ENCODE measurements around the gene KIFC3.
"Not testable (repeated sequence)": the region's sequence is repeated elsewhere in the genome, so short reads cannot be mapped to it uniquely, and the experiment has no call there.

KIFC3 gene

GRCh38 chr16:57825298-57826044 lies 23.2 kb upstream of the KIFC3 start:
- no peak for DNase-seq

DNA sequence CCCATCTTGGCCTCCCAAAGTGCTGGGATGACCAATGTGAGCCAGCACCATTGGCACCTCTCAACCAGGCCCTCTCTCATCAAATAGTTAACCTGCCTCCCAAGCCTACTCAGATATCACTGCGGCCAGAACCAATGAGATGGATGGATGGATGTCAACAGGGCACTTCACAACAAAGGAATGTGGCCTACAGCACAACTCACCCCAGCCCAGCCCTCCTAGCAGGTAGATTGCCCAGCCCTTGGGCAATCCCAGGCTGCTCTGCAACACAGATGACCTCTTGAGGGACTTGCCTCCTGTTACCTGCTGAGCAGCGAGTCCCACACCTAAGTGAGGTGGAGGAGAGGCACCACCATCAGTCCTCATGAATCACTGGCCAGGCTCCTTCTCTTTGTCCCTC lies 22.6 kb upstream of the KIFC3 start:
- DNase-seq = no peak

- DNase-seq = no peak
These were observed 21.5 kb upstream of the KIFC3 start for GRCh38 chr16:57823836-57824235.

- no peak for DNase-seq
These were observed 20.6 kb upstream of the KIFC3 start for GRCh38 chr16:57822856-57823255.

DNA sequence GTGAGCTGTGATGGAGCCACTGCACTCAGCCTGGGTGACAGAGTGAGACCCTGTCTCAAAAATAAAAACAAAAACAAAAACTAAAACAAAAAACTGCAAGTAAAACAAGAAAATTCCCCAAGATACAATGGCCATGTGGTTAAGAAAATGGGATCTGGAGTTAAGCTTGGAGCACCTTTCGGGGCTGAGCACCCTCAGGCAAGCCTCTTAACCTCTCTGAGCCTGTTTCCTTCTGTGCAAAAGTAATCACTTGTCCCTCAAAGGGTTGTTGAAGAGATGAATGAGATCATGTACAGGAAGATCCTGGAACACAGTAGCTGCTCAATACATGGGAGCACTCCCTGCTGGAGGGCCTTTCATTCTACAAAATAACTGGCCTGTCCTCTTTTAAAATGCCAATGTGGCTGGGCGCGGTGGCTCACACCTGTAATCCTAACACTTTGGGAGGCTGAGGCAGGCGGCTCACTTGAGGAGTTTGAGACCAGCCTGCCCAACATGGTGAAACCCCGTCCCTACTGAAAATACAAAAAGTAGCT lies 19.8 kb upstream of the KIFC3 start:
- no peak for DNase-seq

DNA sequence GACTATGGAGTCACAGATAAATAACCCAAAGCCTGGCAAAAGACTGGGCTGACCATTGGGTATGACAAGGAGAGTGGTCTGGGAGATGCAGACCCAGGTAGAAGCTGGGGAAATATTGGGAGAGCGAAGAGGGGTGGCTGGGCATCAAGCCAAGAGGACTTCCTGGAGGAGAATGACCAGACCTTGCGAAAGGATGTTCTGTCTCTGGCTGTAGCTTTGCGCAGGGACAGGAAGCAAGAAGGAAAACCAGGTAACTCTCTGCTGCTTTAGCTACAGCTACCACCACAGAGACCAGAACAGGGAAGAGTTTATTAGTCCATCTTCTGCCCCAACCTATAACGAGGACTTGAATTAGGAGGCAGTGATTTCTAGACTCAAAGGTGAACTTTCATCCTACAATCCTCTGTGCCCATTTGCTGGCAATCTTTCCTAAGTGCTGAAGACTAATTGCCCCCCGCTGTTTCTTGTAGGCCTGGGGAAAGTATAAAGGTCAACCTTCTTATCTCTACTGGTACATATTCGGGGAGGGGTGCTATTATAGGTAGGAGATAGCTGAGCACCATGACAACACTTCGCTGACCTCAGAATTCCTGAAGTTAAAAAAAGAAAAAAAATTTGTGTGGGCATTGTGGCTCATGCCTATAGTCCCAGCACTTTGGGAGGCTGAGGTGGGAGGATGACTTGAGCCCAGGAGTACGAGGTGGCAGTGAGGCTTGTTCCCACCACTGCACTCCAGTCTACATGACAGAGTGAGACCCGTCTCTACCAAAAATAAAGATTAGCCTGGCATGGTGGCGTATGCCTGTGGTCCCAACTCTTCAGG lies 19.1 kb upstream of the KIFC3 start:
- DNase-seq = no peak

- DNase-seq = no peak
These were observed 16.2 kb upstream of the KIFC3 start for GRCh38 chr16:57818377-57819064.

GRCh38 chr16:57817680-57818079 lies 15.4 kb upstream of the KIFC3 start:
- no peak for DNase-seq

DNA sequence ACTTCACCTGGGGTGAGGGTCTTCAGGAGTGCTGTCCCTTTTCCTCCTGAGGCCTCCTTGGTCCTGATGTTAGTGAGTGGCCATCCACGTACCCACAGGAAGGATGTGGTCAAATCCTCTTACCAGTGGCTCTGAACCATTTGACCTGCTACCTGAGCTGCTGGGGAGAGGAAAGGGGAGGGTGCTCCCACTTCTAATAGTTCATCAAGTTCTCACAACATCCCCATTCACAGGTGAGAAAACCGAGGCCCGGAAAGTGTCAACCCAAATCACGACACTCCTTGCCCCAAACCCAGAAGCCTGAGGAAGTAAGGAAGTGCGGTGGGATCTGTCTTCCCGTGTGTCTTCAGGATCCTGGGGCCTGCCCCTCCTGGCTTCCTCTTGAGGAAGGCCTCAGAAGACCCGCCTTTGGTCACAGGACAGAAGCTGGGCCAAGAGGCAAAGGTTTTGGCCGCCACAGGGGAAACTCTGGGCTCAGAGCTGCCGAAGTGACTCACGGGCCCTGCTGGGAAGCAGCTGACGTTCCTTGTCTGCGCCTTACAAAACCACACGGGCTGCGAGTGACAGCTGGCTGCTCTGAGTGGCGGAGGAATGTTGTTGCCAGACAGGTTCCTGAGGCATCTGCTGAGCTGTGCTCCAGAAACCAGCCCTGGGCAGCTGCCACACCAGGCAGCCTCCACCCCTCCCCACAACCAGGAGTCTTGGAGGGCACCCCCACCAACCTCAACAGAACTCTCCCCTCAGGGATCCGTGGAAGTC lies 13.9 kb upstream of the KIFC3 start:
- peak; percentile 39 for DNase-seq

GRCh38 chr16:57814896-57815295 lies 12.6 kb upstream of the KIFC3 start:
- DNase-seq = no peak

DNA sequence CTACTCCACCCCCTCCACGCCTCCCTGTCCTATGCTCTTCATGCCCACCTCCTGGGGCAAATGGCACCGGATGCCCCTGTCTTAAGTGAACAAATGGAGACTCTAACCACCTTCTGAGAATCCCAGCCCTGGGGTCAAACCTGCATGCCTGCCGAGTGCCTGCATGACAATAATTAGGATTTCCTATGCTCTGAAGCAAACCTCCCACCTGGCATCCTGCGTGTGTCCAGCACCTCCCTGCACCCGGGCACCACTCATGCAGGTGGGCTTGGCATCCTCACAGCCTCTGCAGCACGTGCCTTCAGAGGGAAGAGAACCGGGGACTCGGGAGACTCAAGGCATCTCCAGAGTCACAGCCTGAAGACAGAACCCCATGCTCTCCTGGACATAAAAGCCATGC lies 11.2 kb upstream of the KIFC3 start:
- no peak for DNase-seq

DNA sequence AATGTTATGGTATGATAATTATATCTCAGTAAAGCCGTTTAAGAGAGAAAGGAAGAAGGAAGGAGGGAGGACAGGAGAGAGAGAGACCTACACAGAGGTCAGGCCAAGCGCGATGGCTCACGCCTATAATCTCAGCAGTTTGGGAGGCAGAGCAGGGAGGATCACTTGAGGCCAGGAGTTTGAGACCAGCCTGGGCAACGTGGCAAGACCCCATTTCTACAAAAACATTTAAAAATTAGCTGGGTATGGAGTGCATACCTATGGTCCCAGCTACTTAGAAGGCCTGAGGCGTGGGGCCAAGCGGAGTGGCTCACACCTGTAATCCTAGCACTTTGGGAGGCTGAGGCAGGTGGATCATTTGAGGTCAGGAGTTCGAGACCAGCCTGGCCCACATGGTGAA lies 9.0 kb upstream of the KIFC3 start:
- not testable (repeated sequence) for DNase-seq

GRCh38 chr16:57810197-57811031 lies 8.1 kb upstream of the KIFC3 start:
- peak; percentile 82 for DNase-seq

DNA sequence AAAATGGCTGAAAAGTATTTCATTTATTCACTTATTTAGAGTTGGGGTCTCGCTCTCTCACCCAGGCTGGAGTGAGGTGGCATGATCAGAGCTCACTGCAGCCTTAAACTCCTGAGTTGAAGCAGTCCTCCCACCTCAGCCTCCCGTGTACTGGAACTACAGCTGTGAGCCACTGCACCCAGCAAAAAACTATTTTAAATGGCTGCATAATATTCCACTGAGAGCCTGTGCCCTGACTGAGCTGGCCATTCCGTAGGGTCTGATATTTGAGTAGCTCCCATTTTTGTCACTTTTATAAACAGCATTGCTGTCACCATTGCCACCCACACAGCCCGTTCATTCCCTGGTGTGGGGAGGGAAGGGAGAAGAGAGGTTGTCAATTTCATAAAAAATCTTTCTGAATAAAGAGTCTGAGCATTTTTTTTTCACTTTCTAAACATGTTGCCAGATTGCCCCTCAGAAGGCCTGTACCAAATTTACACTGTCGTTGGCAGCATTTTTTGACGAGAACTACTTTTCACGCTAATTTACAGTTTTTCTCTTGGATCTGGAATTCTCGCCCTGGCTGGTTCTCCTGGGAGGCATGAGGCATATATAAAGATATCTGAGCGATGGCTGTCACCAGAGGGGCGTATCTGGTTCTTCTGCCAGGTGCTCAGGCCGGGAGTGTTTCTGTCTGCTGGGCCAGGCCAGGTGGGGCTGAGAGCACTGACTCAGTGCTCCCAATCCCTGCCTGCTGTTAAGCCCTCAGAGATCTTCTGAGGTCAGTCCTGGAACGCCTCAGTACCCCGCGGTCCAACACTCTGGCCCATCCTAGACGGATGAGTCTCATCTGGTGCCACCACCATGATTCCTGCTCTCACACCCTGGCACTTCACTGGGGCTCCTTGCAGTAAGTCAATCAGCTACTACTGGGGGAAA lies 7.2 kb upstream of the KIFC3 start:
- no peak for DNase-seq

DNA sequence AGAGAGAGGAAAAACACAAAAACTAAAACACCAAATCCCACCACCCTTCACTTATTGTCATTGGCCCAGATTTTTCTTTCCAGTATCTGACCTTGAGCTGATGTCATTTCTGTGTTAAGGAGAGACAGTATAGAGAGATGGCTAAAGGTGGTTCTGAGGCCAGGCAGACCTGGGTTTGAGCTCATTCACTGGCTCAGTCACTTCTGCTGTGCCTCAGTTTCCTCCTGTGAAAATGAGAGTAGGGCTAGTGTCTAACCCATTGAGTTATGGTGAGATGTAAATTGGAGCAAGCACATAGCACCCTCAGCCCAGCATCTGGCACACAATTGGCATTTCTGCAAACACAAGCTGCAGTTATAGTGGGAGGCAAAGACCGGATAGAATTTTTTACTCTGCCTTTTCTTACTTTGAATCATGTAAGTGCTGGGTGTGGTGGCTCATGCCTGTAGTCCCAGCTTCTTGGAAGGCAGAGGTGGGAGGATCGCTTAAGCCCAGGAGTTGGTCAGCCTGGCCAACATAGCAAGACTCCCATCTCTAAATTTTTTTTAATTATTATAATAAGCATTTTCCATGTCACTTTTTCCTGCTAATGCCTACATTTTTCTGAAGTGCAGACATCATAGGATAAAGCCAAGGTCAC lies 6.4 kb upstream of the KIFC3 start:
- DNase-seq = no peak

DNA sequence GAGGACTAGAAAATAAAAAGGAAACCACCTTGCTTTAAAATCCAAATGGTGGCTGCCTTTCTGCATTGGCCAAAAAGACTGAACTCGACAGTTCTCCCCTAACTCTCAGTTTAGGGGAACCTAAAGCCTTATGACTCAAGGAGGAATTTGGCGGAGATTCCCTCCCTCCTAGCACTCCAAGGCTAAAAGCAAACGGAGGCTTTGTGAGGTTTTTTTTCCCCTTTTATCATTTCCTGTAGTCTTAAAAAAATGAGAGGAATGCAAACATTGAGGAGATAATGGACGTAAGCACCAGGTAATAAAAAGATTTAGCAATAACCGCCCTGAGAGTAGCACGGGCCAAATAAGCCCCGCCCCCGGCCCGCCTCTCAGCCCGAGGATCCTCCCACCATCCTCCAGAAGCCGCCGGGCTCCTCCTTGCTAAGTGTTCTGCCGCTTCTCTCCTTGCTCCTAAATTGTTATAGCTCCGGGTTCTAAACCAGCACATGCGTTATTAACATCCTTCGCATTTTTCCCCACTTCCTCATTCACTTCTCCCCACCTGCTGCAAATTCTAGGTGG lies 5.8 kb upstream of the KIFC3 start:
- peak; percentile 65 for DNase-seq

GRCh38 chr16:57807252-57807967 lies 5.1 kb upstream of the KIFC3 start:
- DNase-seq = no peak

GRCh38 chr16:57805176-57805575 lies 2.9 kb upstream of the KIFC3 start:
- DNase-seq = no peak

Measured in stimulated activated CD4-positive, alpha-beta T cell treated with anti-CD3 and anti-CD28 coated beads, Interleukin-4, amount 100 ng/mL, for 24 hours (primary cell).